ENCODE results near the gene CFAP251.
"Not testable (repeated sequence)": the region's sequence is repeated elsewhere in the genome, so short reads cannot be mapped to it uniquely, and the experiment has no call there.

CFAP251 gene

DNA sequence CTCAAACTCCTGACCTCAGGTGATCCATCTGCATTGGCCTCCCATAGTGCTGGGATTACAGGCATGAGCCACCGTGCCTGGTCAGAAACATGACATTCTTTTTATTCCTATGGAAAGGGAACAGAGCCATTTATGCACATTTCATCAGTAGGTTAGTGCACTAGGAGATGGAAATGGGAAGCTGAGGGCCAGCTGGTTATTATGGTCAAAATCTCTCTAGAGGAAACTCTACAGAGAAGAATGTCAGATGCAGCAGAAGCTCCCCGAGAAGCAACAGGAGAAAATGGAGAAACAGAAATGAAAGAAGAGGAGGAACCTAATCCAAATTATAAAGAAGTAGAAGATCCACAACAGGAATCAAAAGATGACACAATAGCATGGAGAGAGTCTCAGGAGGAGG is 2.7 kb downstream of the CFAP251 start:
- in situ Hi-C loops (cut with MboI; ENCODE audit: low pct_unique_long_range_greater_than_20kb, low sequenced_read_pairs, unreplicated experiment): no loop called here
- no peak for DNase-seq (ENCODE audit: low spot score)
- TF ChIP-seq, protein P1, sequence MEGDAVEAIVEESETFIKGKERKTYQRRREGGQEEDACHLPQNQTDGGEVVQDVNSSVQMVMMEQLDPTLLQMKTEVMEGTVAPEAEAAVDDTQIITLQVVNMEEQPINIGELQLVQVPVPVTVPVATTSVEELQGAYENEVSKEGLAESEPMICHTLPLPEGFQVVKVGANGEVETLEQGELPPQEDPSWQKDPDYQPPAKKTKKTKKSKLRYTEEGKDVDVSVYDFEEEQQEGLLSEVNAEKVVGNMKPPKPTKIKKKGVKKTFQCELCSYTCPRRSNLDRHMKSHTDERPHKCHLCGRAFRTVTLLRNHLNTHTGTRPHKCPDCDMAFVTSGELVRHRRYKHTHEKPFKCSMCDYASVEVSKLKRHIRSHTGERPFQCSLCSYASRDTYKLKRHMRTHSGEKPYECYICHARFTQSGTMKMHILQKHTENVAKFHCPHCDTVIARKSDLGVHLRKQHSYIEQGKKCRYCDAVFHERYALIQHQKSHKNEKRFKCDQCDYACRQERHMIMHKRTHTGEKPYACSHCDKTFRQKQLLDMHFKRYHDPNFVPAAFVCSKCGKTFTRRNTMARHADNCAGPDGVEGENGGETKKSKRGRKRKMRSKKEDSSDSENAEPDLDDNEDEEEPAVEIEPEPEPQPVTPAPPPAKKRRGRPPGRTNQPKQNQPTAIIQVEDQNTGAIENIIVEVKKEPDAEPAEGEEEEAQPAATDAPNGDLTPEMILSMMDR (IDR thresholded peaks at IDR 0.05; ENCODE audit: extremely low read depth, insufficient read depth, missing control alignments): no peak

DNA sequence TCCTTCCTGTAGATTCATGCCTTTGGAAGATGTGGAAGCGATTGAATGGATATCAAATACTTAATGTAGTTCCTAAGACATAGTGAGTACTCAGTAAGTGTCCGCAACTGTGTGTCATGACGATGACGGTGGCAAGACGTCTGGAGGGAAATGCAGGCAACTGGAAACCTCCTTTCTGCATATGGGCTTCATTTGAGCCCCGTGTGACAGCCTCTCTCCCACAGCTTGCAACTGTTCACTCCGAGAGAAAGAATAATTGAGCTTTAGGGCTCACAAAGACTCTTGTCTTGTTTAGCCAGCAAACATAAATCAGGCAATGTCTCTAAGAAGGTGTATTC is 6.9 kb downstream of the CFAP251 start:
- TF ChIP-seq, protein P1 (IDR thresholded peaks at IDR 0.05; ENCODE audit: extremely low read depth, insufficient read depth, missing control alignments): no peak
- no peak for DNase-seq (ENCODE audit: low spot score)
- in situ Hi-C loops (cut with MboI; ENCODE audit: low pct_unique_long_range_greater_than_20kb, low sequenced_read_pairs, unreplicated experiment): no loop called here

DNA sequence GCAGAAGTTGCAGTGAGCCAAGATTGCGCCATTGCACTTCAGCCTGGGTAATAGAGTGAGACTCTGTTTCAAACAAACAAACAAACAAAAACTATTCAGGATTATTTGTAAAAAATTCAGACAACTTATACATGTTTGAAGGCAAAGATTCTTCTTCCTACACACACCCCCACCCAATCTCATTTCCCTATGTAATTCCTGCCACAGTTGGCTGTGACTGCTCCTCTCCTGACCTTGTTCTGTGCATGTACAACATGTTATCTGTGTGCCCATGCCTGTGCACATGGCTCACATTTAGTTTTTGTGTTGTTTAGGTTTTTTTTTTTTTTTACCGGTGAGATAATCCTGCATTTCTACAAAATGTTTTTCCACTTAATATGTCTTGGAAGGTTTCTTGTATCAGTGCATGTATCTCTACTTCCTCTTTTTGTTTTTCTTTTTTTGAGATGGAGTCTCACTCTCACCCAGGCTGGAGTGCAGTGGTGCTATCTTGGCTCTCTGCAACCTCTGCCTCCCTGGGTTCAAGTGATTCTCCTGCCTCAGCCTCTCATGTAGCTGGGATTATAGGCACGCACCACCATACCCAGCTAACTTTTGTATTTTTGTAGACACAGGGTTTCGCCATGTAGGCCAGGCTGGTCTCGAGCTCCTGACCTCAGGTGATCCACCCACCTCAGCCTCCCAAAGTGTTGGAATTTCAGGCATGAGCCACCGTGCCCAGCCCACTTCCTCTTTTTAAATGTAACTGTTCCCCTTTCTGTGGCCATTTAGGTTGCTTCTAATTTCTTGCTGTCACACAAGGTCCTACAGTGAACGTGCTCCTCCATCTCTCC is 8.7 kb downstream of the CFAP251 start:
- TF ChIP-seq, protein P1 (IDR thresholded peaks at IDR 0.05; ENCODE audit: extremely low read depth, insufficient read depth, missing control alignments): no peak
- in situ Hi-C loops (cut with MboI; ENCODE audit: low pct_unique_long_range_greater_than_20kb, low sequenced_read_pairs, unreplicated experiment): no loop called here
- no peak for DNase-seq (ENCODE audit: low spot score)

DNA sequence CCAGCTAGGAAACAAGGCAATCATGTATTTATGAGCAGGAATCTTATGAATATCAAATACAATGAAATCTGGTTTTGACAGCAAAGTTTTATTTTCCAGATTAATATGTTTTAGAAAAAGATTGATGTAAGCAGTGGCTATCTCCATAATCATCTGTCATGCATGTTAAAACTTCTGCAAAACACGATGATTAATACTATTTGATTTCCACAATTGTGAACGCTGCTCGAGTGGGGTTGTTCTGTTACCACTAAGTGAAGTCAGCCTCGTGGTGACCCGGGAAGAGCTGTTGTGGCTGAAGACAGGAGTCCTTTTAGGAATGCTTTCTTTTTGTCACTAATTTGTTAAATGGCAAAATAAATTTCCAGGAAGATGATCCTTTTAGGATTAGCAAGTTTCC is 9.4 kb downstream of the CFAP251 start:
- no peak for DNase-seq (ENCODE audit: low spot score)
- TF ChIP-seq, protein P1 (IDR thresholded peaks at IDR 0.05; ENCODE audit: extremely low read depth, insufficient read depth, missing control alignments): no peak
- in situ Hi-C loops (cut with MboI; ENCODE audit: low pct_unique_long_range_greater_than_20kb, low sequenced_read_pairs, unreplicated experiment): no loop called here

DNA sequence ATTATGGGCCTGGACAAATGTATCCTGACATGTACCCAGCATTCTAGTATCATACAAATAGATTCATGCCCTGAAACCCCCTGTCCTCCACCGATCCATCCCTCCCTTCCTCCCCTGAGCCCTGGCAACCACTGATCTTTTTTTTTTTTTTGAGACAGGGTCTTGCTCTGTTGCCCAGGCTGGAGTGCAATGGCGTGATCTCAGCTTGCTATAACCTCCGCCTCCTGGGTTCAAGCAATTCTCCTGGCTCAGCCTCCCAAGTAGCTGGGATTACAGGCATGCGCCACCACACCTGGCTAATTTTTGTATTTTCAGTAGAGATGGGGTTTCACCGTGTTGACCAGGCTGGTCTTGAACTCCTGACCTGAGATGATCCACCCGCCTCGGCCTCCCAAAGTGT is 11.2 kb downstream of the CFAP251 start:
- DNase-seq (ENCODE audit: low spot score); in situ Hi-C loops (cut with MboI; ENCODE audit: low pct_unique_long_range_greater_than_20kb, low sequenced_read_pairs, unreplicated experiment): not testable (repeated sequence)

DNA sequence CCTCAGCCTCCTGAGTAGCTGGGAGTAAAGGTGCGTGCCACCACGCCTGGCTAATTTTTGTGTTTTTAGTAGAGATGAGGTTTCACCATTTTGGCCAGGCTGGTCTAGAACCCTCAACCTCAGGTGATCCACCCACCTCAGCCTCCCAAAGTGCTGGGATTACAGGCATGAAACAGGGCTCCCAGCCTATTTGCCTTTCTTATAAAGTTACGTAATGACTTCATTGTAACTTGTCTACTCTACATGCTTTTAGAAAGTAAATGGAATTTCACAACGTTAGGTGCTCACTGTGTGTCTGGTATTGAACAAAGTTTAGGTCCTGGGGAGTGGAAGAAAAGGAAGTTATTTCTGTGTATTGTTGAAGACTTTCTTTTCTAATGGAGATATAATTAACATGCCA is 12.5 kb downstream of the CFAP251 start:
- TF ChIP-seq, protein P1 (IDR thresholded peaks at IDR 0.05; ENCODE audit: extremely low read depth, insufficient read depth, missing control alignments): no peak
- in situ Hi-C loops (cut with MboI; ENCODE audit: low pct_unique_long_range_greater_than_20kb, low sequenced_read_pairs, unreplicated experiment): no loop called here
- no peak for DNase-seq (ENCODE audit: low spot score)

DNA sequence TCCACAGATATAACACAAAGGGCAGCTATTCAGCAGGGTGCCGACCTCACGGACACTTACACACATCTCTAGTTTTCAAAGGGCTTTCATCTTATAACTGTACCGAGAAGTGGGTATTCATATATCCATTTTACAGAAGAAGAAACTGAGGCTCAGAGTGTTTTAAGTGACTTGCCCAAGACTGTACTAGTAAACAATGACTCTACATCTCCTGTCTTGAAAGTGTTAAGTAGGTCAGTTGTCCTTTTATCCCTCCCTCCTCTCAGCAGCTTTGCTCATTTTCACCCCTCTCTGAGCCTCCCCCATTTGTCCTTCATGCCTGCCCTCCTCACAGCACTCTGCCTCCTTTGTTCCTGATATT is 13.8 kb downstream of the CFAP251 start:
- DNase-seq (ENCODE audit: low spot score): no peak
- in situ Hi-C loops (cut with MboI; ENCODE audit: low pct_unique_long_range_greater_than_20kb, low sequenced_read_pairs, unreplicated experiment): no loop called here
- TF ChIP-seq, protein P1 (IDR thresholded peaks at IDR 0.05; ENCODE audit: extremely low read depth, insufficient read depth, missing control alignments): no peak
